Measurements from ENCODE around the gene SERPINC1.

The SERPINC1 gene

DNA sequence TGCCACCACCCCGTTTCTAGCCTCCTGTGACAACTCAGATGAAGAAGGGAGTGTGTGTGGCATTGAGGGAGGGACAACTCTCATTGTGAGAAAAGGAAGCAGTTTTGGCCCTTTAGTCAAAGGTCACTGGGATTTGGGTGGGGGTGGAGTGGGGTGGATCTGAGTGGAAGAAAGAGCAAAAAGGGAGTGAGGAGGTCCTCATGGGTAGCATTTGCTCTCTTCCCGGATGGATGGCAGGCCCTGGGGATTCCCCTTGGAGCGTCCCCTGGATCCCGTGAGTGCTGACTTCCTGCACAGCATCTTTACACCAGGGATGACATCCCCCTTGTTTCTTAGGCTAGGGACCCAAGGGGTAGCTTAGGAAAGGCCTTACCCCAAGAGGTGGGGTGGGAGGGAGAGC lies 460 bp downstream of the SERPINC1 start:
- DNase-seq (ENCODE audit: low read depth), result no peak
- TF ChIP-seq, protein P1, sequence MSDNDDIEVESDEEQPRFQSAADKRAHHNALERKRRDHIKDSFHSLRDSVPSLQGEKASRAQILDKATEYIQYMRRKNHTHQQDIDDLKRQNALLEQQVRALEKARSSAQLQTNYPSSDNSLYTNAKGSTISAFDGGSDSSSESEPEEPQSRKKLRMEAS (IDR thresholded peaks at IDR 0.05; ENCODE audit: low read depth, low read length), result no peak
- TF ChIP-seq POLR2A (IDR thresholded peaks at IDR 0.05; ENCODE audit: extremely low read depth, insufficient read length) (no peak), MYC (IDR thresholded peaks at IDR 0.05; ENCODE audit: low read depth, low read length) (no peak)
- TF ChIP-seq, protein P2, sequence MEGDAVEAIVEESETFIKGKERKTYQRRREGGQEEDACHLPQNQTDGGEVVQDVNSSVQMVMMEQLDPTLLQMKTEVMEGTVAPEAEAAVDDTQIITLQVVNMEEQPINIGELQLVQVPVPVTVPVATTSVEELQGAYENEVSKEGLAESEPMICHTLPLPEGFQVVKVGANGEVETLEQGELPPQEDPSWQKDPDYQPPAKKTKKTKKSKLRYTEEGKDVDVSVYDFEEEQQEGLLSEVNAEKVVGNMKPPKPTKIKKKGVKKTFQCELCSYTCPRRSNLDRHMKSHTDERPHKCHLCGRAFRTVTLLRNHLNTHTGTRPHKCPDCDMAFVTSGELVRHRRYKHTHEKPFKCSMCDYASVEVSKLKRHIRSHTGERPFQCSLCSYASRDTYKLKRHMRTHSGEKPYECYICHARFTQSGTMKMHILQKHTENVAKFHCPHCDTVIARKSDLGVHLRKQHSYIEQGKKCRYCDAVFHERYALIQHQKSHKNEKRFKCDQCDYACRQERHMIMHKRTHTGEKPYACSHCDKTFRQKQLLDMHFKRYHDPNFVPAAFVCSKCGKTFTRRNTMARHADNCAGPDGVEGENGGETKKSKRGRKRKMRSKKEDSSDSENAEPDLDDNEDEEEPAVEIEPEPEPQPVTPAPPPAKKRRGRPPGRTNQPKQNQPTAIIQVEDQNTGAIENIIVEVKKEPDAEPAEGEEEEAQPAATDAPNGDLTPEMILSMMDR (IDR thresholded peaks at IDR 0.05; ENCODE audit: low read depth, low read length), result no peak
- no peak overlapping the region for H3K4me3 ChIP-seq (ENCODE audit: low read depth, low read length)

DNA sequence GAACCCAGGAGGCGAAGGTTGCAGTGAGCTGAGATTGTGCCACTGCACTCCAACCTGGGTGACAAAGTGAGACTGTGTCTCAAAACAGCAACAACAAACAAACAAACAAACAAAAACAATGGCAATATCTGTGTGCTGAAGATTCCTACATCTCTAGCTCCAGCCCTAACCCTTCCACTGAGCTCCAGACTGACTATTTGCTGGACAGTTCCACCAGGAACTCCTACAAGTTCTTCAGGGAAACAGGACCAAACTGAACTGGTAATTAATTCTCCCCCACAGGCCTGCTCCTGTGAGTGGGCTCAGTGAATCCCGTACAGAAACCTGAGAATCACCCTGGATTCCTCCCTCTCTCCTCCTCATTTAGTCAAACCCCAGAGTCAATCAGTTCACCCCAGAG lies 1.5 kb downstream of the SERPINC1 start:
- H3K4me3 ChIP-seq (ENCODE audit: low read depth, low read length), result no peak overlapping the region
- no peak for DNase-seq (ENCODE audit: low read depth)
- TF ChIP-seq, protein P1 (IDR thresholded peaks at IDR 0.05; ENCODE audit: low read depth, low read length), result no peak
- TF ChIP-seq MYC (IDR thresholded peaks at IDR 0.05; ENCODE audit: low read depth, low read length), result no peak
- TF ChIP-seq, protein P2 (IDR thresholded peaks at IDR 0.05; ENCODE audit: low read depth, low read length), result no peak
- no peak for TF ChIP-seq POLR2A (IDR thresholded peaks at IDR 0.05; ENCODE audit: extremely low read depth, insufficient read length)

DNA sequence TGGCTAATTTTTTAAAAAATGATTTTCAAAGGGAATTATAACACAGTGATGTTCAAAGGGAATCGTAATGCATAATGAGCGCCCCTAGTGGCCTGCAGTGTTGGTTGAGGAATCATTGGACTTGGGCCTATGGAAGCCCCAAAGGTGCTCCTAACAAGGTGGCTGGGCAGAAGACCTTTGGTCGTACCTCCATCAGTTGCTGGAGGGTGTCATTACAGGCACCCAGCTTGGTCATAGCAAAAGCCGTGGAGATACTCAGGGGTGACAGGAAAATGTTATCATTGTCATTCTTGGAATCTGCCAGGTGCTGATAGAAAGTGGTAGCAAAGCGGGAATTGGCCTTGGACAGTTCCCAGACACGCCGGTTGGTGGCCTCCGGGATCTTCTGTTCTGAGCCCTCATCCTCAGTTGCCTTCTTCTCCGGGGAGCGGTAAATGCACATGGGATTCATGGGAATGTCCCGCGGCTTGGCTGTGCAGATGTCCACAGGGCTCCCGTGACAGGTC lies 2.7 kb downstream of the SERPINC1 start:
- no peak overlapping the region for H3K4me3 ChIP-seq (ENCODE audit: low read depth, low read length)
- DNase-seq (ENCODE audit: low read depth), result peak; percentile 46
- no peak for TF ChIP-seq MYC (IDR thresholded peaks at IDR 0.05; ENCODE audit: low read depth, low read length)
- TF ChIP-seq, protein P2 (IDR thresholded peaks at IDR 0.05; ENCODE audit: low read depth, low read length), result peak; percentile 60

DNA sequence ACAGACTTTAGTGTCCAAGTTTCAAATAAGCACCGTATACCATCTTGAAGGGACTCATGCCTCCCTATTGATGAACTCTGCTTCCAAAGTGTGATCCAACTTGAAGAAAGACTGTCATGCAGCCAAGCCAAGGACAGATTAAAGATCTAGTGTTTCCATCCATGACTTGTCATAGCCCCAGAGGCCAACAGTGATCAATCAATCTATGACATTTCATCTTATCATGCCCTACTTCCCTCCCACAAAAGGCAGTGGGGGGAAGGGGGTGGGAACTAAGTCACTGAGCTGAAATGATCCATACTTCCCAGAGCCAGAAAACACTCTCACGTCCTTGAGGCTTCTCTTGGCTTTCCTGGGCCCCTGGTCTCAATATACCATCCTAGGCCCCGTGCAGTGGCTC lies 4.0 kb downstream of the SERPINC1 start:
- no peak overlapping the region for H3K4me3 ChIP-seq (ENCODE audit: low read depth, low read length)
- DNase-seq (ENCODE audit: low read depth), result no peak
- TF ChIP-seq, protein P1 (IDR thresholded peaks at IDR 0.05; ENCODE audit: low read depth, low read length), result no peak
- TF ChIP-seq, protein P2 (IDR thresholded peaks at IDR 0.05; ENCODE audit: low read depth, low read length), result no peak
- TF ChIP-seq MYC (IDR thresholded peaks at IDR 0.05; ENCODE audit: low read depth, low read length), result no peak
- TF ChIP-seq POLR2A (IDR thresholded peaks at IDR 0.05; ENCODE audit: extremely low read depth, insufficient read length), result no peak

DNA sequence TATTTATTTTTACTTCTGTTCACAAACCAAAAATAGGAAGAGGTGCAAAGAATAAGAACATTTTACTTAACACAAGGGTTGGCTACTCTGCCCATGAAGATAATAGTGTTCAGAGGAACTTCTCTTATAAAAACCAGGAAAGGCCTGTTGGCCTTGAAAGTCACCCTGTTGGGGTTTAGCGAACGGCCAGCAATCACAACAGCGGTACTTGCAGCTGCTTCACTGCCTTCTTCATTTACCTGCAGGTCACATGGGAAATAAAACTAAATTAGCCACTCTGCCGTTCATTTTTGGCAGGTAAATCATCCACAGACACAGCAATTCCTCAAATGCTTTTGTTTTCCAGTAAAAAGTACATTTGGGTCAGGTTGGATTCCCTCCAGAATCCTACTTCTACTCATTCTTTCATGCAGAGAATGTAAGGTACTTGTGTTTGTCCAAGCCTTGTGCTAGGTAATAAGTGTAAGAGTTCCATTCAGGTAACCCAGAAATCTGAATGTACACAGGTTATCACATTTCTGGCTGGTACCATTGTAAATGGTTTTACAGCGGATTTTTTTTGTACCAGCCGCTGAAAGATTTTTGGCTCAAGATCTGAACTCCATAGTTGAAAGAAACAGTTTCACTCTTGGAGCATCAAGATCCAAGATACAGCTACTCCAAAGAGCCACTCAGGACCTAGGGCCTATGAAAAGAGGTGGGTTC lies 13.1 kb downstream of the SERPINC1 start:
- TF ChIP-seq, protein P1 (IDR thresholded peaks at IDR 0.05; ENCODE audit: low read depth, low read length), result no peak
- TF ChIP-seq, protein P2 (IDR thresholded peaks at IDR 0.05; ENCODE audit: low read depth, low read length), result no peak
- no peak for TF ChIP-seq POLR2A (IDR thresholded peaks at IDR 0.05; ENCODE audit: extremely low read depth, insufficient read length)
- no peak for DNase-seq (ENCODE audit: low read depth)

More for the DNA sequence above, 13.1 kb downstream of the SERPINC1 start:
- no peak overlapping the region for H3K4me3 ChIP-seq (ENCODE audit: low read depth, low read length)

Measured in NB4 (cell line).